ENCODE data around the gene H6PD. TPM values are rescaled to one million over a fixed set of nuclear protein-coding genes. Genes with fewer than 3 reads are reported as not detected.

The H6PD gene
- total and polyA plus RNA-seq, 2 donors from 2014 or later = 5.7 to 64.3 TPM

GRCh38 chr1:9228609-9229008 is 6.0 kb upstream of the H6PD start:
- H3K27ac ChIP-seq (ENCODE audit: low read depth in 2 of 2, low read length in 2 of 2) = no peak overlapping the region
- no peak for FAIRE-seq
- TF ChIP-seq CTCF (IDR thresholded peaks at IDR 0.05; ENCODE audit: borderline replicate concordance, extremely low read depth, insufficient read depth) = no peak
- H3K36me3 ChIP-seq (ENCODE audit: control insufficient read depth in 2 of 3, insufficient read depth in 3 of 3, low read length in 3 of 3) = no peaks in the 10 kb centered on the region
- no peaks in the 10 kb centered on the region for H3K4me1 ChIP-seq (ENCODE audit: control insufficient read depth in 2 of 3, insufficient read depth in 2 of 3, low read depth in 1 of 3, low read length in 3 of 3)
- no peaks in the 10 kb centered on the region for H3K27me3 ChIP-seq (ENCODE audit: control insufficient read depth, insufficient read depth, low read length)
- H3K4me3 ChIP-seq (ENCODE audit: low read length in 3 of 3) = no peak overlapping the region
- intact Hi-C loops (cut with DNase I) = no loop called here
- H3K9ac ChIP-seq (ENCODE audit: low read length in 3 of 3) = no peak overlapping the region
- H3K9me3 ChIP-seq (ENCODE audit: control insufficient read depth in 2 of 3, insufficient read depth in 1 of 3, low read length in 3 of 3) = no peaks in the 10 kb centered on the region
- no peak for DNase-seq

GRCh38 chr1:9229549-9229948 is 5.0 kb upstream of the H6PD start:
- Histone ChIP-seq H3K36me3 (ENCODE audit: control insufficient read depth in 2 of 3, insufficient read depth in 3 of 3, low read length in 3 of 3) (no peaks in the 10 kb centered on the region), H3K27ac (ENCODE audit: low read depth in 2 of 2, low read length in 2 of 2) (no peak overlapping the region), H3K4me3 (ENCODE audit: low read length in 3 of 3) (no peak overlapping the region), H3K9ac (ENCODE audit: low read length in 3 of 3) (no peak overlapping the region), H3K27me3 (ENCODE audit: control insufficient read depth, insufficient read depth, low read length) (no peaks in the 10 kb centered on the region), H3K4me1 (ENCODE audit: control insufficient read depth in 2 of 3, insufficient read depth in 2 of 3, low read depth in 1 of 3, low read length in 3 of 3) (no peaks in the 10 kb centered on the region), H3K9me3 (ENCODE audit: control insufficient read depth in 2 of 3, insufficient read depth in 1 of 3, low read length in 3 of 3) (no peaks in the 10 kb centered on the region)
- intact Hi-C loops (cut with DNase I) = no loop called here
- FAIRE-seq (no peak), DNase-seq (no peak)
- no peak for TF ChIP-seq CTCF (IDR thresholded peaks at IDR 0.05; ENCODE audit: borderline replicate concordance, extremely low read depth, insufficient read depth)

- FAIRE-seq = no peak
- H3K27me3 ChIP-seq (ENCODE audit: control insufficient read depth, insufficient read depth, low read length) = no peaks in the 10 kb centered on the region
These were observed 3.6 kb upstream of the H6PD start for GRCh38 chr1:9230869-9231533.

More at GRCh38 chr1:9230869-9231533, 3.6 kb upstream of the H6PD start:
- H3K9ac ChIP-seq (ENCODE audit: low read length in 3 of 3) = no peak overlapping the region
- peaks cover 0 to 2% (median 0%) of the 10 kb centered on the region in 3 donors for H3K4me1 ChIP-seq (ENCODE audit: control insufficient read depth in 2 of 3, insufficient read depth in 2 of 3, low read depth in 1 of 3, low read length in 3 of 3)
- no peak for TF ChIP-seq CTCF (IDR thresholded peaks at IDR 0.05; ENCODE audit: borderline replicate concordance, extremely low read depth, insufficient read depth)
- no peaks in the 10 kb centered on the region for H3K36me3 ChIP-seq (ENCODE audit: control insufficient read depth in 2 of 3, insufficient read depth in 3 of 3, low read length in 3 of 3)
- H3K27ac ChIP-seq (ENCODE audit: low read depth in 2 of 2, low read length in 2 of 2) = no peak overlapping the region
- intact Hi-C loops (cut with DNase I) = no loop called here
- no peaks in the 10 kb centered on the region for H3K9me3 ChIP-seq (ENCODE audit: control insufficient read depth in 2 of 3, insufficient read depth in 1 of 3, low read length in 3 of 3)
- no peak for DNase-seq
- H3K4me3 ChIP-seq (ENCODE audit: low read length in 3 of 3) = no peak overlapping the region
